Epithelial cell of proximal tubule (primary cell): ENCODE measurements around the gene SELP. TPM values are rescaled to one million over a fixed set of nuclear protein-coding genes. Genes with fewer than 3 reads are reported as not detected.

Experiments used
- DNase-seq: peaks from one replicate; pipeline ENCODE4 v3.0.0-alpha.2; 2011; ENCODE audit warnings: low read depth
- H3K4me3 ChIP-seq: 2 replicates; pipeline ENCODE4 v1.5.1; 2011; ENCODE audit warnings: low read depth, mild to moderate bottlenecking, low read length
- CTCF ChIP-seq: conservative IDR thresholded peaks from 2 replicates; pipeline ENCODE4 v1.5.1; 2012; ENCODE audit warnings: low read depth, mild to moderate bottlenecking, low read length
- total RNA-seq: library from RNA; depleted of rRNA; stranded (reverse); fragments of >200 nt; gene quantifications from 2 replicates; pipeline ENCODE4 v1.2.3, GENCODE V29; 2015

SELP gene
- total RNA-seq, 1 donor from 2014 or later: not detected

DNA sequence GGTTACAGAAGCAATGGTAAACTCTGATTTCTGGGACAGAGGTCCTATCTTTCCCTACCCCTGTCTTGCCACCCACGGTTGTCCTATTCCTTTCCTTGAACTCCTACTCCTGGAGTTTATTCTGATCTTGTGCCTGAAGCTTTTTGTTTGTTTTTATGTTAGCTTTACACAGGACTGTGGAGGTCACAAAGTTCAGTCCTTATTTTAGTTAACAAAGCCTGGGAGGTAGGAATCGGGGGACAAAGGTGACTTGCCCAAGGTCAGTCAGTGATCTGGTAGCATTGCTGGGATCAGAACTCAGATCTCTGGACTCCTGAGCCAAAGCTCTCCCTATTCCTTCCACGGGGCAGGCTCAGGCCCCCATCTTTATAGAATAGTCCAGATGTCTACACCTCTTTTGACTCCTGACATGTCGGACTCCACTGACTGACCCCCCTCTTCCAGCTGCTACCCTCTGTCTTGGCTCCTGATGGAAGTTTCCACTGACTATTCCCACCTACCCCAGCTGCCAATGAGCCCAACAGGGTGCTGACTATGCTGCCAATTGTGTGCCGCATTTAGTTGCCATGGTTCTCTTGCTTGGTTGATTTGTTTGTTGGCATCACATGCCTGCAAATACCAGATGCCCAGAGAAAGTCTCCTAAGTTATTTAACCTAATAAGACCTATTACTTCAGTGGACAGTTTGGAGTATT is 53.5 kb downstream of the SELP start:
- DNase-seq: no peak
- H3K4me3 ChIP-seq: no peak overlapping the region
- TF ChIP-seq CTCF: no peak

- H3K4me3 ChIP-seq: no peak overlapping the region
- DNase-seq: no peak
- no peak for TF ChIP-seq CTCF
These were observed 55.6 kb downstream of the SELP start for GRCh38 chr1:169574336-169574735.

- no peak for TF ChIP-seq CTCF
- DNase-seq: peak; percentile 74
- H3K4me3 ChIP-seq: no peak overlapping the region
These were observed 57.7 kb downstream of the SELP start for GRCh38 chr1:169572187-169572586.

- DNase-seq: no peak
- no peak overlapping the region for H3K4me3 ChIP-seq
- no peak for TF ChIP-seq CTCF
These were observed 58.5 kb downstream of the SELP start for GRCh38 chr1:169571450-169571849.

DNA sequence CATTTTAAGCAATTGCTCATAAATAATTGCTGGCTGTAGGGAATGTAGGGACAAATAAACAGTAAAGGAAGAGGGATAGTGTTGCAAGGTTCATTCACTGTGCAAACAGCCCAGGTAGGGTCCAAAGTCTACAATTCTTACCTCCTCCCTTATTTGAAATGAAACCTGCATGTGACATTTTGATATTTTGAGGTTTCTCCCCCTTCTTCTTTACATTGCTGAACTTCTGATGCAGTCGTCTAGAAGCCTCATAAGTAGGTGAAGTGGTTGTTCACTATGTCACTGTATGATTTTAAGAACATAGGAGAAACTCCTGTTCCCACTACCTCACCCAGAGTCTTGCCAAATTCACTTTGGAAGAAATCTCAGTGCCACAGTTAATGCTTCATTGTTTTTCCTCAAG is 59.8 kb downstream of the SELP start:
- TF ChIP-seq CTCF: no peak
- no peak overlapping the region for H3K4me3 ChIP-seq
- DNase-seq: no peak

- H3K4me3 ChIP-seq: no peak overlapping the region
- TF ChIP-seq CTCF: no peak
- no peak for DNase-seq
These were observed 61.4 kb downstream of the SELP start for GRCh38 chr1:169568497-169568896.

GRCh38 chr1:169565335-169566271 is 64.3 kb downstream of the SELP start:
- no peak for DNase-seq
- no peak overlapping the region for H3K4me3 ChIP-seq
- TF ChIP-seq CTCF: no peak
